Measurements from ENCODE around the gene PTPRK. TPM values are rescaled to one million over a fixed set of nuclear protein-coding genes. Genes with fewer than 3 reads are reported as not detected.

PTPRK gene
- total RNA-seq, 1 donor: 70.2 TPM

GRCh38 chr6:128202169-128202765 lies 318.1 kb downstream of the PTPRK start:
- H3K4me3 ChIP-seq (ENCODE audit: low read depth, low read length): no peak overlapping the region
- no peak for TF ChIP-seq CTCF (IDR thresholded peaks at IDR 0.05; ENCODE audit: insufficient read depth, low read length)
- DNase-seq (ENCODE audit: low read depth): no peak

- DNase-seq (ENCODE audit: low read depth): no peak
- TF ChIP-seq CTCF (IDR thresholded peaks at IDR 0.05; ENCODE audit: insufficient read depth, low read length): no peak
- H3K4me3 ChIP-seq (ENCODE audit: low read depth, low read length): no peak overlapping the region
Measured at GRCh38 chr6:128200789-128201188, 319.6 kb downstream of the PTPRK start.

- no peak overlapping the region for H3K4me3 ChIP-seq (ENCODE audit: low read depth, low read length)
- TF ChIP-seq CTCF (IDR thresholded peaks at IDR 0.05; ENCODE audit: insufficient read depth, low read length): no peak
- no peak for DNase-seq (ENCODE audit: low read depth)
Measured at GRCh38 chr6:128199461-128199860, 320.9 kb downstream of the PTPRK start.

- TF ChIP-seq CTCF (IDR thresholded peaks at IDR 0.05; ENCODE audit: insufficient read depth, low read length): no peak
- no peak overlapping the region for H3K4me3 ChIP-seq (ENCODE audit: low read depth, low read length)
- no peak for DNase-seq (ENCODE audit: low read depth)
Measured at GRCh38 chr6:128192972-128193371, 327.4 kb downstream of the PTPRK start.

- H3K4me3 ChIP-seq (ENCODE audit: low read depth, low read length): no peak overlapping the region
- TF ChIP-seq CTCF (IDR thresholded peaks at IDR 0.05; ENCODE audit: insufficient read depth, low read length): no peak
- no peak for DNase-seq (ENCODE audit: low read depth)
Measured at GRCh38 chr6:128188678-128189077, 331.7 kb downstream of the PTPRK start.

- DNase-seq (ENCODE audit: low read depth): no peak
- no peak for TF ChIP-seq CTCF (IDR thresholded peaks at IDR 0.05; ENCODE audit: insufficient read depth, low read length)
- H3K4me3 ChIP-seq (ENCODE audit: low read depth, low read length): peak overlapping the region; percentile 3
Measured at GRCh38 chr6:128186729-128187128, 333.7 kb downstream of the PTPRK start.

- TF ChIP-seq CTCF (IDR thresholded peaks at IDR 0.05; ENCODE audit: insufficient read depth, low read length): no peak
- no peak for DNase-seq (ENCODE audit: low read depth)
- H3K4me3 ChIP-seq (ENCODE audit: low read depth, low read length): no peak overlapping the region
Measured at GRCh38 chr6:128179876-128180438, 340.4 kb downstream of the PTPRK start.
